CD4-positive, alpha-beta T cell (primary cell): Measurements from ENCODE around the gene ELFN1. TPM values are rescaled to one million over a fixed set of nuclear protein-coding genes. Genes with fewer than 3 reads are reported as not detected.

Source experiments
- ATAC-seq: fragments of 200-7000 bp; cut with Tn5 transposase; one replicate; pipeline ENCODE4 v1.10.0; 2022; ENCODE audit warnings: mild to moderate bottlenecking; ENCODE audit not compliant: poor library complexity
- CTCF ChIA-PET: fragments of 350-600 bp; sonication (Branson Sonifier 250); formaldehyde crosslinking; loops from one replicate; lab custom pipeline; 2021; ENCODE audit warnings: antibody characterized with exemption, inconsistent platforms; lab: Charles Lee
- POLR2A ChIA-PET: fragments of 350-600 bp; sonication (Branson Sonifier 250); formaldehyde crosslinking; loops from one replicate; lab custom pipeline; 2021; ENCODE audit warnings: antibody characterized with exemption, inconsistent platforms; lab: Charles Lee
- DNase-seq, 14 experiments: peaks; one replicate each; pipeline ENCODE4 v3.0.0-alpha.2; 2013 to 2020; ENCODE audit warnings: mixed read lengths in 2 of 14
- H3K27ac ChIP-seq, 2 donors: one replicate each; pipeline versions ENCODE4 v1.5.1 to v1.7.0; 2013; ENCODE audit warnings: low read length in 2 of 2, low read depth in 1 of 2, mild to moderate bottlenecking in 1 of 2
- H3K27me3 ChIP-seq, 2 experiments: 1 replicate in 1 of 2; 2 replicates in 1 of 2; pipeline versions ENCODE4 v1.6.1 to v1.7.0; 2013; ENCODE audit warnings: low read length in 2 of 2, control low read depth in 1 of 2, mild to moderate bottlenecking in 1 of 2, moderate library complexity in 1 of 2; ENCODE audit not compliant: insufficient read depth in 2 of 2, control insufficient read depth in 1 of 2
- H3K36me3 ChIP-seq: one replicate; pipeline ENCODE4 v1.6.1; 2013; ENCODE audit warnings: low read length, control low read depth; ENCODE audit not compliant: insufficient read depth
- H3K4me1 ChIP-seq: one replicate; pipeline ENCODE4 v1.6.1; 2013; ENCODE audit warnings: low read length, control low read depth; ENCODE audit not compliant: insufficient read depth
- H3K4me3 ChIP-seq: one replicate; pipeline ENCODE4 v1.5.1; 2013; ENCODE audit warnings: mild to moderate bottlenecking, low read length, moderate library complexity
- H3K9me3 ChIP-seq, 2 experiments: 1 replicate in 1 of 2; 2 replicates in 1 of 2; pipeline versions ENCODE4 v1.6.1 to v1.7.0; 2013; ENCODE audit warnings: low read length in 2 of 2, mild to moderate bottlenecking in 2 of 2, control low read depth in 1 of 2, moderate library complexity in 1 of 2; ENCODE audit not compliant: control insufficient read depth in 1 of 2, insufficient read depth in 1 of 2
- H3K27ac Mint-ChIP-seq: one replicate; pipeline ENCODE4 v1.8.0; 2020; ENCODE audit warnings: mixed read lengths
- H3K27me3 Mint-ChIP-seq: one replicate; pipeline ENCODE4 v1.8.0; 2021; ENCODE audit warnings: mixed read lengths
- H3K36me3 Mint-ChIP-seq: one replicate; pipeline ENCODE4 v1.8.0; 2021; ENCODE audit warnings: low read depth, mixed read lengths
- H3K4me1 Mint-ChIP-seq: one replicate; pipeline ENCODE4 v1.8.0; 2021; ENCODE audit warnings: low read depth, mixed read lengths
- H3K4me3 Mint-ChIP-seq: one replicate; pipeline ENCODE4 v1.8.0; 2020; ENCODE audit warnings: mild to moderate bottlenecking, mixed read lengths
- H3K9me3 Mint-ChIP-seq: one replicate; pipeline ENCODE4 v1.8.0; 2020; ENCODE audit warnings: mixed read lengths
- intact Hi-C, 2 experiments: fragments of 100-400 bp; cut with DNase I in 1 of 2; cut with micrococcal nuclease in 1 of 2; formaldehyde crosslinking; loops; one replicate each; pipeline versions ENCODE4 v1.15.1 to v1.9.0; 2023 to 2025; cut with DNase I, micrococcal nuclease
- total RNA-seq, 174 experiments: library from RNA in 2 of 174; stranded (reverse) in 2 of 174; gene quantifications; one replicate each; pipeline ENCODE4 v1.2.3 and lab custom pipeline; 2021 to 2026
- TF ChIP-seq, protein P1 (sequence below): fragments of 200-600 bp; IDR thresholded peaks from one replicate; pipeline ENCODE4 v1.8.0; 2022; ENCODE audit warnings: antibody characterized with exemption, mild to moderate bottlenecking

Gene ELFN1
- total RNA-seq, 2 experiments from 2014 or later, result not detected

DNA sequence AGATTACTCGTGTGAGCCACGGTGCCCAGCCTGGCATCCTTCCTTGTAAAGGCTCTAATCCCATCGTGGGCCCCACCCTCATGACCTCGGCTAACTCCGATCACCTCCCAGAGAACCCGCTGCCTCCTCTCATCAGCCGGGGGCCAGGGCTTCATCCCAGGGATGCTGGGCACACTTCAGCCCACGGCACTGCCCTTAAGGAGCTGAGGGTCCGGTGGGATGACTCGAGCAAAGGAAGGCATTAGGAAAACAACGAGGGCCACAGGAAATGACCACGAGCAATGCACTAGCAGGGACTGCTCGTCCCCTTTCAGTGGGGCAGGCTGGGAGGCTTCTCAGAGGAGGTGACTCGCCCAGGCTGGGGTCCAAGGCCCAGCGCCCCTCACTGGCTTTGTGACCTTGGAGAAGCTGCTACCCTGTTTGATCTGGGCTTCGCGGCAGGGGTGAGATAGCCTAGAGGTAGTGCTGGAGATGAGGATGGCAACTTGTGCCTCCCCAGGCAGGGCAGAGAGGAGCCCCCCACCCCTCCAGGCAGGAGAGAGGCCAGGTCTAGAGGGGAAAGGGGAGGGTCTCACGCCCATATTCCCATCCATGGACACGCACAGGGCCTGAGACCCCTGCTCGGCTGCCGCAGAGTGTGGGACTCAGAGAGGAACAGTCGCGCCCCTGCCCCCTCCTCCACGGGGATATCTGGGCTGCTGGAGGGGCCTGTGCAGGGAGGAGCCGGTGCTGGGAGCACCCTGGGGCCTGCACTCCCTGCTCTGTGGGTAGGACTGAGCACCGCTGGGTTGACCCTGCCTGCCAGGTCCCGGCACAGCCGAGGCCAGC is 26.8 kb downstream of the ELFN1 start:
- no peak overlapping the region for H3K4me3 Mint-ChIP-seq

DNA sequence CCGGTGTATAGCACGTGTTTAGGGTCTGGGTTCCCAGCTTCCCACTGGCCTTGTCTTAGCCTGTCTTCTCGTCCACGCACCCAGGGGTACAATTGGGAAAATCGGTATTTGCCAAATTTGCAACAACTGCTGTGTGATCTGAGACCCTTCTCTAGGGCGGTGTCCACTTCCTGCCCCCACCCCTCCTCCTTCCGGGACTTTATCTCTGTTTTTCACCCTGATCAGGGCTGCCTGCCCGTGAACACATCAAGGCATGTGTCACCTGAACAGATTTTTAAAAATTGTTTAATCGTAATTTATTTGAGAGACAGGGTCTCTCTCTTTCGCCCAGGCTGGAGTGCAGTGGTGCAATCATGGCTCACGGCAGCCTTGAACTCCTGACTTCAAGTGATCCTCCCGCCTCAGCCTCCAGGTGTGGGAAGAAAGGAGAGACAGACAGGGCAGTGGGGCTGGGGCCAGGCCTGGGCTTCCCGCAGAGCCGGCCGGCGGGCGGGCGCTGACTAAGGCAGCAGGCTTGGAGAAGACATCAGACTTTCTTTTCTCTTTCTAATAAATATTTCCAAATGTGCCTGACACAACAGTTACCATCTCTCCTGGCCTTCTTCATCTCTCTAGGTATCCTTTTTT is 27.5 kb downstream of the ELFN1 start:
- peaks cover 4% of the 10 kb centered on the region for H3K27me3 Mint-ChIP-seq
- DNase-seq, result peak in 1 of 14 experiments; percentile 11
- no peak for ATAC-seq
- intact Hi-C loops, result no loop called here
- H3K27ac ChIP-seq, result no peak overlapping the region
- no peaks in the 10 kb centered on the region for H3K27me3 ChIP-seq
- peaks cover 0 to 10% of the 10 kb centered on the region in 2 experiments for H3K9me3 ChIP-seq
- POLR2A ChIA-PET, result no interaction called here
- TF ChIP-seq, protein P1, sequence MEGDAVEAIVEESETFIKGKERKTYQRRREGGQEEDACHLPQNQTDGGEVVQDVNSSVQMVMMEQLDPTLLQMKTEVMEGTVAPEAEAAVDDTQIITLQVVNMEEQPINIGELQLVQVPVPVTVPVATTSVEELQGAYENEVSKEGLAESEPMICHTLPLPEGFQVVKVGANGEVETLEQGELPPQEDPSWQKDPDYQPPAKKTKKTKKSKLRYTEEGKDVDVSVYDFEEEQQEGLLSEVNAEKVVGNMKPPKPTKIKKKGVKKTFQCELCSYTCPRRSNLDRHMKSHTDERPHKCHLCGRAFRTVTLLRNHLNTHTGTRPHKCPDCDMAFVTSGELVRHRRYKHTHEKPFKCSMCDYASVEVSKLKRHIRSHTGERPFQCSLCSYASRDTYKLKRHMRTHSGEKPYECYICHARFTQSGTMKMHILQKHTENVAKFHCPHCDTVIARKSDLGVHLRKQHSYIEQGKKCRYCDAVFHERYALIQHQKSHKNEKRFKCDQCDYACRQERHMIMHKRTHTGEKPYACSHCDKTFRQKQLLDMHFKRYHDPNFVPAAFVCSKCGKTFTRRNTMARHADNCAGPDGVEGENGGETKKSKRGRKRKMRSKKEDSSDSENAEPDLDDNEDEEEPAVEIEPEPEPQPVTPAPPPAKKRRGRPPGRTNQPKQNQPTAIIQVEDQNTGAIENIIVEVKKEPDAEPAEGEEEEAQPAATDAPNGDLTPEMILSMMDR, result no peak
- no peak overlapping the region for H3K27ac Mint-ChIP-seq
- no peak overlapping the region for H3K4me3 ChIP-seq
- peaks cover 4% of the 10 kb centered on the region for H3K4me1 Mint-ChIP-seq
- CTCF ChIA-PET, result no interaction called here
- peaks cover 2% of the 10 kb centered on the region for H3K4me1 ChIP-seq
- H3K4me3 Mint-ChIP-seq, result no peak overlapping the region
- H3K9me3 Mint-ChIP-seq, result no peaks in the 10 kb centered on the region
- no peaks in the 10 kb centered on the region for H3K36me3 ChIP-seq
- no peaks in the 10 kb centered on the region for H3K36me3 Mint-ChIP-seq

More for the DNA sequence above, 26.8 kb downstream of the ELFN1 start:
- Mint-ChIP-seq H3K27ac (no peak overlapping the region), H3K4me1 (peaks cover 4% of the 10 kb centered on the region), H3K9me3 (no peaks in the 10 kb centered on the region), H3K27me3 (peaks cover 4% of the 10 kb centered on the region), H3K36me3 (no peaks in the 10 kb centered on the region)
- no peaks in the 10 kb centered on the region for H3K27me3 ChIP-seq
- peak in 2 of 14 experiments; percentile 6 to 23 for DNase-seq
- ChIA-PET CTCF (no interaction called here), POLR2A (no interaction called here)
- H3K27ac ChIP-seq, result no peak overlapping the region
- H3K4me1 ChIP-seq, result peaks cover 2% of the 10 kb centered on the region
- no peaks in the 10 kb centered on the region for H3K36me3 ChIP-seq
- H3K4me3 ChIP-seq, result no peak overlapping the region
- TF ChIP-seq, protein P1, result no peak
- H3K9me3 ChIP-seq, result peaks cover 0 to 6% of the 10 kb centered on the region in 2 experiments
- intact Hi-C loops, result no loop called here
- no peak for ATAC-seq

DNA sequence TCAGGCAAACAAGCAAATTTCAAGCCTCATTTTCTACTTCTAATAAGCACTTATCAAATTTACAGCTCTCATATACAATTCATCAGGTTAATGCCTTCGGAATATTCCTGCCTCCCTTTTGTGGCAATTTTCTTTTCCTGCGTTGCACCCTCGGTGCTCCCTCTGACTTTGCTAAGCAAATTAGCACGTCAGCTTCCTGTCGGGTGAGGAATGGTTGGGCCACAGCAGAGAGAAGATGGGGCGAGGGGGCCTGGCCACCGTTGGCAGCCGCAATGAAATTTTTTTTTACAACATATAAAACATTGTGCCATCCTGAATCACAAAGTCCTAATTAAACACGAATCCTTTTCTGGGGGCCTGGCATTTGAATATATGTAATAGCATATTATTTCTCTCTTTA is 28.1 kb downstream of the ELFN1 start:
- Mint-ChIP-seq H3K4me1 (peaks cover 4% of the 10 kb centered on the region), H3K9me3 (no peaks in the 10 kb centered on the region), H3K36me3 (no peaks in the 10 kb centered on the region), H3K27ac (no peak overlapping the region), H3K4me3 (no peak overlapping the region), H3K27me3 (peaks cover 4% of the 10 kb centered on the region)
- peaks cover 2% of the 10 kb centered on the region for H3K4me1 ChIP-seq
- no peak overlapping the region for H3K27ac ChIP-seq
- no peak overlapping the region for H3K4me3 ChIP-seq
- TF ChIP-seq, protein P1, result no peak
- ChIA-PET CTCF (no interaction called here), POLR2A (no interaction called here)
- no peaks in the 10 kb centered on the region for H3K27me3 ChIP-seq
- no peaks in the 10 kb centered on the region for H3K36me3 ChIP-seq
- intact Hi-C loops, result no loop called here
- no peak for ATAC-seq
- H3K9me3 ChIP-seq, result peaks cover 0 to 10% of the 10 kb centered on the region in 2 experiments
- no peak for DNase-seq
